NOMO-1 treated with dmso at 0.1 percent for 144 hours (cell line): Measurements from ENCODE around the gene PICK1.

ENCODE experiments used
- DNase-seq: peaks from one replicate; lab custom pipeline; 2025; ENCODE audit not compliant: unreplicated experiment; lab: John Stamatoyannopoulos, UW

Gene PICK1

GRCh38 chr22:38056969-38057891 is at the start of gene PICK1:
PICK1 (plus strand) TSS chr22:38057404; CDS start chr22:38057810, 406 bp downstream.
- peak; percentile 64 for DNase-seq

DNA sequence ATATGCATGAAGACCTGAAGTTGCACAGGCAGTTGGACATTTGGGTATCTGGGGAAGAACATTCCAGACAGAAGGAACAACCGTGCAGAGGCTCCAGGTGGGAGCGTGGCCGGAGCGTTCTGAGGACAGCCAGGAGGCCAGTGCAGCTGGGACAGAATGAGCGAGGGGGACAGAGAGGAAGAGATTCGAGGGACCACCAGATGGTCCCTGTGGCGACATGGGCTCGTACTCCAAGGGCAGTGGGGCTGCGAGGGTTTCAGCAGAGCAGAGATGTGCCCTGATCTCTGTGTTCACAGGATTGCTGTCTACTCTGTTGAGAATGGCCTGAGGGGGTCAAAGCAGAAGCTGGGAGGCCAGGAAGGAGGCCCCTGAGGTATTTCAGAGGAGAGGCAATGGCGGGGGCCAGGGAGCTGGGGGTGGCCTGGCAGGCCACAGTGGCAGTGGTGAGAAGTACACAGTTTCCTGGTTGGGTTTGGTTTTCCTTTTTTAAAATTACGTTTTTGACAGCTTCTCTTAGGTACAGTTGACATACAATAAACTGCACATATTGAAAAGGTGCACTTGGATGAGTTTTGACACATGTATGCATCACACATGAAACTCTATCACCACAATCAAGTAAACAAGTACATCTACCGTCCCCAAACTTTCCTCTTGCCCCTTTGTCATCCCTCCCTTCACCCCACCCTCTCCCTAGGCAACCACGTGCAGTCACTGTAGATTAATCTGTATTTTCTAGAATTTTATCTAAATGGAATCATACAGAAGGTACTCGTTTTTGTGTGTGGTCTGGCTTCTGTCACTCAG is 48.0 kb upstream of the PICK1 start:
- DNase-seq: no peak

- no peak for DNase-seq
These were observed 44.6 kb upstream of the PICK1 start for GRCh38 chr22:38012604-38013072.

DNA sequence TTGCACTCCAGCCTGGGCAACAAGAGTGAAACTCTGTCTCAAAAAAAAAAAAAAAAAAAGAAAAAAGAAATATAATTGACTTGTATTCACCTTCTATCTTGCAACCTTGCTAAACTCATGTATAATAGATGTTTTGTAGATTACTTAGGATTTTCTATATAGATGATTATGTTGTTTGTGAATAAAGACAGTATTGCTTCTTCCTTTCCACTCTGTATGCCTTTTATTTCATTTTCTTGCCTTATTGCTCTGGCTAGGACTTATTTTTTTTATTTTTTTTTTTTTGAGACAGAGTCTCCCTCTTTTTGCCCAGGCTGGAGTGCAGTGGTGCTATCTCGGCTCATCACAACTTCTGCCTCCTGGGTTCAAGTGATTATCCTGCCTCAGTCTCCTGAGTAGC is 43.1 kb upstream of the PICK1 start:
- DNase-seq: no peak

GRCh38 chr22:38016182-38017151 is 40.7 kb upstream of the PICK1 start:
- no peak for DNase-seq

DNA sequence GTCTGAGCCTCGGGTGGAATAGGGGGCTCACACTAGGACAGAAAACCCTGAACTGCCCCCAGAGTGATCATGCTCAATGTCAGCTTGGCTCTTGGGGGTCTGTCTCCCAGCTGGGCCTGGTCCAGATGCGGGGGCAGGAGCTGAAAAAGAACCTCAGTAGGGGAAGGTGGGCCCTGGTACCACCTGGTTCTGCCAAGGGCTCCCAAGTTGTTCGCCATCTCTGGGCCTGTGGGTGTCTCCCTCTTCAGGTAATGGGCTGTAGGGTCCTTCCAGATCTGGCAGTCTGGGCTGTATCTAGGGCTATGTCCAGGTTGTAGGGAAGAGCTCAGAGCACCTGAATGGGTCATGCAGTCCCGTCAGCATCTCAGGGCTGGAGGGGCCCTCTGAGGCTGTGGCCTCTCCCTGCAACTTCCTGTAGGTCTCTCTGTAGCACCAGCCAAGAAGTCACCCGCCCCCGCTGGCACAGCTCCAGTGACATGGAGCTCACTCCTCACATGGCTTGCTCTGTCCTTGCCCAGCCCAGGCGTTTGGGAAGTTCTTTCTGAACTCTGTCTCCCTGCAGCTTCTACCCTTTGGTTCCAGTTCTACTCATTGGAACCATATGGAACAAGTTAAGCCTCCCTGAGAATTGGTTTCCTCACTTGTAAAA is 39.8 kb upstream of the PICK1 start:
- no peak for DNase-seq

DNA sequence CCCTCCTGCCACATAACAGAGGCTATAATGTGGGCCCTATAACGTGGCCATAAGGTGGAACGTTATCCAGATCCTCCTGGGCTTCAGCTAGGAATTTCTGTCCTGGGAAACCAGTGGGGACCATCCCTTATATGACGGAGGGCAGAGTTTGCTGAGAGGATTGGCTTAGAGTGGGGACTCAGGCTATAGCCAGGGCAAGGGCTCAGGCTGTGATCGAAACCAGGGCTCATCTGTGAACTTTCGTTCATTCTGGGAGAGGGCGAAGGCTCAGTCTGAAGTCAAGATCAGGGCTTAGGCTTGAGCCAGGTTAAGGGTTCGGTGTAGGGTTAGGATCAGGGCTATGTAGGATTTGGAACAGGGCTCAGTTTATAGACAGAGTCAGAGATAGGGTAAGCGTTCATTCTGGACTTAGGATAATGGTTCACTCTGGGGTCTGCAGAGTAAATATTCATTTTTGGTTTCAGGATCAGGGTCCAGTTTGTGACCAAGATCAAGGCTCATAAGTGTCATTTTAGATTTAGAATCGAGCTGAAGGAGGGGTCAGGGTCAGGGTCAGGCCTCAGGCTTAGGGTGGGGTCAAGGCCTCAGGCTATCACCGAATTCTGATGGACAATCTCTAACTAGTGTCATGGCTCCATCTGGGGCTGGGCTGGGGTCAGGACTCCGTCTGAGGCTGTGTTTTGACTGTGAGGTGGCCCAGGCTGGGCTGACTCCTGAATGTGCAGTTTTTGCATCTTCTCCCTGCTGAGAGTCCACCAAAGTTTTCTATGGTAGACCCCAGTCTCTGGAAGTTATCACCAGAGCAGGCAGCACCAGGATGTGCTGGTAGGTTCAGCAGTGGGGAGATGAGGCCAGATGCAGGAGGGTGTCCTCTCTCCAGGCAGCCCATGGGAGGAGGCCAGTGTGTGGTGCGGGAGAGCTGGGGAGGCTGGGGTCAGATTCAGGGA is 39.0 kb upstream of the PICK1 start:
- DNase-seq: no peak

- no peak for DNase-seq
These were observed 38.0 kb upstream of the PICK1 start for GRCh38 chr22:38018938-38019827.

DNA sequence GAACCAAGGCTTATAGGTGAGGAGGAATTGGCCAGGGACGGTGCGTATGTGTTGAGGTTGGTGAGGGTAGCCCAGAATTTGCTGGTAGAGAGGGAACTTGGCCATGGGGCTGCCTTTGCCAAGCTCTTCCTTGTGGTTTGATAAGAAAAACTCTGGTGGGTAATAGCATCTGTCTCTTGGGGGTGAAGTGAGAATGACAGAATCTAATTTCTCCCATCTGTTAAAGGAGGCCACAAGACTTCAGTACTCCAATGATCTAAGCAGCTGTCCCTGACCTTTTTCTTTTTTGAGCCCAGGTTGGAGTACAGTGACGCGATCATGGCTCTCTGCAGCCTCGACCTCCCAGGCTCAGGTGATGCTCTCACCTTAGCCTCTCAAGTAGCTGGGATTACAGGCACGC is 36.0 kb upstream of the PICK1 start:
- DNase-seq: no peak

DNA sequence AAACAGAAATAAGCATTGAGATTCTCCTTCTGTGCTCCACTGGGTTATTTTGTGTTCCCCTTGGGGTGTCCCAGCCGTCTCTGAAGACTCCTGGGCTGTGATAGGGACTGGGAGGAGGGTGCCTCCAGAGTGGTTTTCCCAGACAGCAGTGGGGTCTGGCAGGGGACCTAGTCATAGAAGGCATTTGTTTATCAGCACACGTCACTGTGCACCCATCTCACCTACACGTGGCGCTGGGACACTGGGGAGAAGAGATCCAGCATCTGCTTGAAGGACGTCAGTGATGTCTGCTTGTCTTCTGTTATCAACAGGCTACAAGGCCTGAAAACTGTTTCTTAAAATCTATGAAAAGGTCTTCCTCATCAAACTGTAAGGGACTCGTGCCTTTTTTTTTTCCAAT is 34.2 kb upstream of the PICK1 start:
- no peak for DNase-seq

DNA sequence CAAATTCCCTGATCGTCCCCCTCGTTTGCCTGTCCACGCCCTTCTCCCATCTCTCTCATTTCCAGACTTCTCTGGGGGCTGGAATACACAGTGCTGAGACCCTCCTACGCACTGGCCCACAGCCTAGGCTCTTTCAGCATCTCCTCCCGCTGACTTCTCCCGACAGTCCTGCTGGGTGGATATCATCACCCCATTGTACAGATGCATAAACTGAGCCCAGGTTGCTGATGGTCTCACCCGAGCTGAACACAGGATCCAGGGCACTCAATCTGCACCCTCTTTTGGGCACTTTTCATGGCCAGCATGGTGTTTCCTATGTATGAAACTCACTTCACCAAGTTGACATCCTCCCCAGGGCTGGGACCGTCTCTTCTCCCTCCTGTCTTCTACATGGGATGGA is 31.7 kb upstream of the PICK1 start:
- no peak for DNase-seq

DNA sequence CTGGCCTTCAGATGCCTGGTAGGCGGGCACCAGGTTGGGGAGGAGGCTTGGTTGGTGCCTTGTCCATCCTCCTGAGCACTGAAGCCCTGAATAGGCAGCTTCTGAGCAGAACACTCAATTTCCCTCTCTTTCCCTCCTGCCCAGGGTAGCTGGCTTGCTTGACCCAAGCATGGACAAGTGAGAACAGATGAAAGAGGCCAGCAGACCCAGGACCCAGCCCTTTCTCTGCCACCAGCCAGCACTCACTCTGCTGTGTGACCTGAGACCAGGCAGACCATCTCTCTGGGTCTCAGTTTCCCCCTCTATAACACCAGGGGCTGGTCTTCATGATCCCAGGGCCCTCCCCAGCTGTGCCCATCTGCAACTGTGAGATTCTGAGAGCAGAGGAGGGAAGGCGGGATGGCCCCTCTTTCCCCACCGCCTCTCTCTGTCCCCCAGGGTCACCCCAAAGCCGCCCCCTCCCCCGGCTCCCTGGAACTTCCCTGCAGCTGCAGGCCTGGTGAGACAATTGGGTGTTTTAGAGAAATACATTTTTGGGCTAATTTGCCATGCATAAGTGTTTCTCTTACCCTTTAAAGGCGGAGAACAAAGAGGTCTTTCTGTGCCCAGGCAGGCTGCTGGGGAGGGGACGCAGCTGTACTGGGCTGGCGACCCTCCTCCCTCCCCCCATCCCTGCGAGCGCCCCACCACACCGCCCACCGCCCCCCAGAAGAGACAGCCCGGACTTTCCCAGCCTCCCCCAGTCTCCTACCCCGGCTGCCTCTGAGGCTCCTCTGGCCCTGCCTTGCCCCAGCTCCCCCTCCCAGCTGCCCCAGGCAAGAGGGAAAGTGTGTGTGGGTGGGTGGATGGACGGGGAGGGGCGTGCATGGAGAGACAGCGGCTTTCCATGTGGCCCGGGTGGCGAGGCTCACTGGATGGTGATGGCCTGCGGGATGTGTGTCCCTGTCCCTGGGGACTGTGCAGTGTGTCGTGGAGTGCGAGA is 30.8 kb upstream of the PICK1 start:
- DNase-seq: no peak

- no peak for DNase-seq
These were observed 29.7 kb upstream of the PICK1 start for GRCh38 chr22:38027487-38027886.

DNA sequence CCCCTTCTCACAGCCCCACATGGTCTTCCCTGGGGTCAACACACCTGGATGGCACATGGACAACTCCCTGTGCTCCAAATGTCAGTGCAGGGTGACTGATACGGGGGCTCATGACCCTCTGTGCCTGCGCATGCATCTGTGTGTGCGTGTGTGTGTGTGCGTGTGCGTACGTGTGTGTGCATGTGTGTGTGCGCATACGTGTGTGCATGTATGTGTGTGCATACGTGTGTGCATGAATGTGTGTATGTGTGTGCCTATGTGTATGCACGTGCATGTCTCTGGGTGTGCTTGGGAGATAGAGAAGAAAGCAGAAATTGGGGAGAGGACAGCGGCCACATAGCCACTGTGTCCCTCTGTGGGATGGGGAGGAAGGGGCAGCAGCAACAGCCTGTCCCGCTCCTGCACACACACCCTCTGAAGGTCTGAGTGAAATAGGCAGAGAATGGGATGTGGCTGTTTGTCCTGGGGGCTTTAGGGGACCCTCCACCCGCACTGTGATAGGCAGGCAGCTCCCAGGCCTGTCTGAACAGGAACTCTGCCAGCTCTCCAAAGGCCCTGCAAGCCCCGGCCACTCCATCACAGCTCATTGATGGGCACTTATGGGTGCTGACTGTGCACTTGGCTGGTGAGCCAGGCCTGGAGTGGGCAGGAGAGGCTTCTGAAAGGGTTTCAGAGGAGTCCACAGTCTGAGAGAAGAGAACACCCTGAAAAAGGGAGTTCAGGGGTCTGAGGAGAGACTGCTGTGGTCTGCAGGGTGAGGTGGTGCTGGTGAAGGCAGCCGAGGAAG is 28.7 kb upstream of the PICK1 start:
- DNase-seq: no peak

- no peak for DNase-seq
These were observed 27.8 kb upstream of the PICK1 start for GRCh38 chr22:38029370-38029769.

- DNase-seq: no peak
These were observed 27.3 kb upstream of the PICK1 start for GRCh38 chr22:38029901-38030300.
